Thymus (tissue), 11 donors: ENCODE results near the gene OCEL1. TPM values are rescaled to one million over a fixed set of nuclear protein-coding genes. Genes with fewer than 3 reads are reported as not detected.
A peak's percentile ranks its signal among the peaks of the same experiment; 100 is the strongest.
"Not testable (repeated sequence)": the region's sequence is repeated elsewhere in the genome, so short reads cannot be mapped to it uniquely, and the experiment has no call there.

Experiments
- DNase-seq, 9 donors: peaks; one replicate each; pipeline ENCODE4 v3.0.0-alpha.2; 2013; ENCODE audit warnings: low spot score in 9 of 9, low read depth in 6 of 9, missing footprints in 1 of 9
- H3K27ac ChIP-seq, 2 donors: one replicate each; pipeline ENCODE4 v1.5.1; 2013; ENCODE audit warnings: control low read depth in 1 of 2, low read depth in 1 of 2, low read length in 1 of 2, mild to moderate bottlenecking in 1 of 2, moderate library complexity in 1 of 2
- H3K27me3 ChIP-seq, 2 donors: one replicate each; pipeline ENCODE4 v1.5.1; 2013; ENCODE audit warnings: low read length in 1 of 2; ENCODE audit not compliant: control insufficient read depth in 2 of 2, insufficient read depth in 1 of 2
- H3K36me3 ChIP-seq, 2 donors: one replicate each; pipeline ENCODE4 v1.5.1; 2013; ENCODE audit warnings: low read length in 1 of 2, mild to moderate bottlenecking in 1 of 2, moderate library complexity in 1 of 2; ENCODE audit not compliant: control insufficient read depth in 2 of 2, insufficient read depth in 2 of 2
- H3K4me1 ChIP-seq, 2 donors: one replicate each; pipeline ENCODE4 v1.5.1; 2013; ENCODE audit warnings: low read length in 2 of 2; ENCODE audit not compliant: control insufficient read depth in 2 of 2, insufficient read depth in 2 of 2
- H3K4me3 ChIP-seq, 2 donors: one replicate each; pipeline ENCODE4 v1.5.1; 2013; ENCODE audit warnings: low read length in 2 of 2, control low read depth in 1 of 2, mild to moderate bottlenecking in 1 of 2
- H3K9me3 ChIP-seq, 2 donors: one replicate each; pipeline ENCODE4 v1.5.1; 2013; ENCODE audit warnings: low read length in 1 of 2, mild to moderate bottlenecking in 1 of 2; ENCODE audit not compliant: control insufficient read depth in 2 of 2, insufficient read depth in 1 of 2
- WGBS: extraction: QIAGEN DNeasy Blood & Tissue Kit; methylation state at CpG from one replicate; pipeline ENCODE4 v1.1.7; 2013; 5-methylcytosine and 5-hydroxymethylcytosine counted together
- polyA plus RNA-seq: library from polyadenylated mRNA; stranded (reverse); fragments of 200-250 nt; gene quantifications from one replicate; pipeline ENCODE4 v1.2.3, GENCODE V29; 2013
- total RNA-seq: library from RNA; stranded (reverse); fragments of 120-200 nt; gene quantifications from one replicate; pipeline ENCODE4 v1.2.4, GENCODE V29; 2013
- donor health status: healthy.

The OCEL1 gene
- total and polyA plus RNA-seq, 2 donors = 6.2 to 24.8 TPM

- 95% methylated on average over 7 of the region's 7 CpGs for WGBS
- peaks cover 5 to 16% of the 10 kb centered on the region in 2 donors for H3K36me3 ChIP-seq
- no peak overlapping the region for H3K4me3 ChIP-seq
- no peaks in the 10 kb centered on the region for H3K27me3 ChIP-seq
- DNase-seq = no peak
- no peaks in the 10 kb centered on the region for H3K9me3 ChIP-seq
- peaks cover 7 to 26% of the 10 kb centered on the region in 2 donors for H3K4me1 ChIP-seq
- H3K27ac ChIP-seq = no peak overlapping the region
Observed at GRCh38 chr19:17266026-17266425, 40.0 kb downstream of the OCEL1 start.

GRCh38 chr19:17266589-17266974, 40.6 kb downstream of the OCEL1 start:
- peaks cover 9 to 21% of the 10 kb centered on the region in 2 donors for H3K36me3 ChIP-seq
- 47% methylated on average over 12 of the region's 12 CpGs for WGBS
- H3K9me3 ChIP-seq = no peaks in the 10 kb centered on the region
- DNase-seq = no peak
- peak overlapping the region; percentile 47 to 77 for H3K27ac ChIP-seq
- peaks cover 7 to 26% of the 10 kb centered on the region in 2 donors for H3K4me1 ChIP-seq
- no peak overlapping the region for H3K4me3 ChIP-seq
- no peaks in the 10 kb centered on the region for H3K27me3 ChIP-seq

- peak; percentile 93 to 99 (median 97) for DNase-seq
- H3K4me1 ChIP-seq = peaks cover 7 to 26% of the 10 kb centered on the region in 2 donors
- no peaks in the 10 kb centered on the region for H3K27me3 ChIP-seq
- H3K36me3 ChIP-seq = peaks cover 15 to 27% of the 10 kb centered on the region in 2 donors
- peak within 1 kb of the TSS; percentile 77 to 90 for H3K27ac ChIP-seq
- H3K9me3 ChIP-seq = no peaks in the 10 kb centered on the region
- peak within 1 kb of the TSS; percentile 78 to 95 for H3K4me3 ChIP-seq
- WGBS = under 1% methylated on average over 27 of the region's 27 CpGs
Observed at GRCh38 chr19:17266975-17267788, 41.2 kb downstream of the OCEL1 start, which contains the start of gene BABAM1. Gene BABAM1 (plus strand): TSS chr19:17267443. CDS start chr19:17268807, 1,364 bp downstream.

GRCh38 chr19:17268754-17269153, 42.7 kb downstream of the OCEL1 start:
- peaks cover 7 to 26% of the 10 kb centered on the region in 2 donors for H3K4me1 ChIP-seq
- H3K27ac ChIP-seq = no peak overlapping the region
- H3K4me3 ChIP-seq = no peak overlapping the region
- no peaks in the 10 kb centered on the region for H3K9me3 ChIP-seq
- H3K36me3 ChIP-seq = peaks cover 20 to 36% of the 10 kb centered on the region in 2 donors
- no peak for DNase-seq
- WGBS = 98% methylated on average over 13 of the region's 13 CpGs
- H3K27me3 ChIP-seq = no peaks in the 10 kb centered on the region

- not testable (repeated sequence) for H3K9me3 ChIP-seq, H3K27ac ChIP-seq, H3K27me3 ChIP-seq, H3K4me3 ChIP-seq, DNase-seq, H3K4me1 ChIP-seq
- peaks cover 56 to 77% of the 10 kb centered on the region in 2 donors for H3K36me3 ChIP-seq
- WGBS = 99% methylated on average over 3 of the region's 3 CpGs
Observed at GRCh38 chr19:17274892-17275291, 48.9 kb downstream of the OCEL1 start.

GRCh38 chr19:17275441-17276175, 49.6 kb downstream of the OCEL1 start:
- DNase-seq = no peak
- peaks cover 56 to 73% of the 10 kb centered on the region in 2 donors for H3K36me3 ChIP-seq
- H3K4me3 ChIP-seq = no peak overlapping the region
- H3K4me1 ChIP-seq = no peaks in the 10 kb centered on the region
- H3K27me3 ChIP-seq = no peaks in the 10 kb centered on the region
- H3K27ac ChIP-seq = no peak overlapping the region
- 97% methylated on average over 19 of the region's 19 CpGs for WGBS
- H3K9me3 ChIP-seq = no peaks in the 10 kb centered on the region

Other genes with a start within 250 kb of the OCEL1 start
- gene CPAMD8, start 199.4 kb upstream of the OCEL1 start, total RNA-seq = 12.3 TPM
- 17.3 TPM for gene CPAMD8, start 199.4 kb upstream of the OCEL1 start, polyA plus RNA-seq
- gene HAUS8, start 150.8 kb upstream of the OCEL1 start, total RNA-seq = 12.8 TPM
- 19.5 TPM for gene HAUS8, start 150.8 kb upstream of the OCEL1 start, polyA plus RNA-seq
- gene MYO9B, start 150.4 kb upstream of the OCEL1 start, total RNA-seq = 28.2 TPM
- gene MYO9B, start 150.4 kb upstream of the OCEL1 start, polyA plus RNA-seq = 103 TPM
- 21.3 TPM for gene USE1, start 10.9 kb upstream of the OCEL1 start, total RNA-seq
- 52.9 TPM for gene USE1, start 10.9 kb upstream of the OCEL1 start, polyA plus RNA-seq
- 9.4 TPM for gene NR2F6, start 19.7 kb downstream of the OCEL1 start, total RNA-seq
- 15.0 TPM for gene NR2F6, start 19.7 kb downstream of the OCEL1 start, polyA plus RNA-seq
- gene USHBP1, start 38.5 kb downstream of the OCEL1 start, total RNA-seq = 0.76 TPM
- 4.4 TPM for gene USHBP1, start 38.5 kb downstream of the OCEL1 start, polyA plus RNA-seq
- gene BABAM1, start 41.2 kb downstream of the OCEL1 start, total RNA-seq = 97.0 TPM
- gene BABAM1, start 41.2 kb downstream of the OCEL1 start, polyA plus RNA-seq = 94.4 TPM
- gene ANKLE1, start 55.7 kb downstream of the OCEL1 start, total RNA-seq = 1.6 TPM
- 0.64 TPM for gene ANKLE1, start 55.7 kb downstream of the OCEL1 start, polyA plus RNA-seq
- 9.7 TPM for gene ABHD8, start 77.2 kb downstream of the OCEL1 start, total RNA-seq
- gene ABHD8, start 77.2 kb downstream of the OCEL1 start, polyA plus RNA-seq = 10.3 TPM
- gene MRPL34, start 79.6 kb downstream of the OCEL1 start, total RNA-seq = 78.3 TPM
- 123 TPM for gene MRPL34, start 79.6 kb downstream of the OCEL1 start, polyA plus RNA-seq
- 23.5 TPM for gene DDA1, start 83.3 kb downstream of the OCEL1 start, total RNA-seq
- 51.7 TPM for gene DDA1, start 83.3 kb downstream of the OCEL1 start, polyA plus RNA-seq
- gene ANO8, start 108.6 kb downstream of the OCEL1 start, total RNA-seq = 2.2 TPM
- 13.5 TPM for gene ANO8, start 108.6 kb downstream of the OCEL1 start, polyA plus RNA-seq
- gene GTPBP3, start 111.3 kb downstream of the OCEL1 start, total RNA-seq = 8.9 TPM
- gene GTPBP3, start 111.3 kb downstream of the OCEL1 start, polyA plus RNA-seq = 17.4 TPM
- gene PLVAP, start 151.1 kb downstream of the OCEL1 start, total RNA-seq = 11.7 TPM
- 57.1 TPM for gene PLVAP, start 151.1 kb downstream of the OCEL1 start, polyA plus RNA-seq
- 0.28 TPM for gene CCDC194, start 168.0 kb downstream of the OCEL1 start, total RNA-seq
- 0.55 TPM for gene CCDC194, start 168.0 kb downstream of the OCEL1 start, polyA plus RNA-seq
- 107 TPM for gene BST2, start 179.4 kb downstream of the OCEL1 start, total RNA-seq
- gene BST2, start 179.4 kb downstream of the OCEL1 start, polyA plus RNA-seq = 221 TPM
- gene MVB12A, start 193.8 kb downstream of the OCEL1 start, total RNA-seq = 27.8 TPM
- 56.8 TPM for gene MVB12A, start 193.8 kb downstream of the OCEL1 start, polyA plus RNA-seq
- 0.19 TPM for gene TMEM221, start 222.4 kb downstream of the OCEL1 start, total RNA-seq
- gene TMEM221, start 222.4 kb downstream of the OCEL1 start, polyA plus RNA-seq = 3.2 TPM
- gene NXNL1, start 234.7 kb downstream of the OCEL1 start, total RNA-seq = not detected
- gene NXNL1, start 234.7 kb downstream of the OCEL1 start, polyA plus RNA-seq = not detected
- 2.0 TPM for gene SLC27A1, start 244.3 kb downstream of the OCEL1 start, total RNA-seq
- gene SLC27A1, start 244.3 kb downstream of the OCEL1 start, polyA plus RNA-seq = 11.9 TPM